ENCODE measurements around the gene USH1G. TPM values are rescaled to one million over a fixed set of nuclear protein-coding genes. Genes with fewer than 3 reads are reported as not detected.

Gene USH1G
- total and polyA plus RNA-seq, 2 experiments from 2014 or later = 0.65 to 1.6 TPM

DNA sequence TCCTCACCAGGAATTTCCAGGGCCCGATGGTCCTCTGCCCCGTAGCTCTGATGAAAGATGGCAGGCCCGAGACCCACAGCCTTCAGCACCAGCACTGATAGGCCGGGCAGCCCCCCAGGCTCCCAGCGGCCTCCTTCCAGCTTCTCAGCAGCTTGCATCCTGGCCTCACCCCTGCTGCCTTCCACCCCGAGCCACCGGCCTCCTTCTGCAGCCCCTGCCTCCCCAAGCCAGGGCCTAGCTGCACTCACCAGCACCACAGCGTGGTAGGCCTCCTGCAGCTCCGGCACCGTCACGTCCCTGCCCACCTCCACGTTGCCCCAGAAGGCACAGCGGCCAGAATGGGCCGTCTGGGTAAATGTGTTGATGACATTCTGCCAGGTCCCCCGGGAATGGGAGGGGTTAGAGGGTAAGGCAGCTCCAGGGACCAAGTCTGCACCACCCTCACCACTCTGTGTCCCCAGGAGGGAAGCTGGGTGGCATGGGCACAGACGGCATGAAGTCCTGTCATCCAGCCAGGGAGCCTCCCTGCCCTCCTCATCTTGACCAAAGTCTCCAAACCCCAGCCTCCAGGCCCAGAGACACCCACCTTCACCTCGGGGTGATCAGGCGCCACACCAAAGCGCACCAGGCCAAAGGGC lies 56.7 kb downstream of the USH1G start:
- no peak overlapping the region for H3K4me3 ChIP-seq
- TF ChIP-seq, protein P1, sequence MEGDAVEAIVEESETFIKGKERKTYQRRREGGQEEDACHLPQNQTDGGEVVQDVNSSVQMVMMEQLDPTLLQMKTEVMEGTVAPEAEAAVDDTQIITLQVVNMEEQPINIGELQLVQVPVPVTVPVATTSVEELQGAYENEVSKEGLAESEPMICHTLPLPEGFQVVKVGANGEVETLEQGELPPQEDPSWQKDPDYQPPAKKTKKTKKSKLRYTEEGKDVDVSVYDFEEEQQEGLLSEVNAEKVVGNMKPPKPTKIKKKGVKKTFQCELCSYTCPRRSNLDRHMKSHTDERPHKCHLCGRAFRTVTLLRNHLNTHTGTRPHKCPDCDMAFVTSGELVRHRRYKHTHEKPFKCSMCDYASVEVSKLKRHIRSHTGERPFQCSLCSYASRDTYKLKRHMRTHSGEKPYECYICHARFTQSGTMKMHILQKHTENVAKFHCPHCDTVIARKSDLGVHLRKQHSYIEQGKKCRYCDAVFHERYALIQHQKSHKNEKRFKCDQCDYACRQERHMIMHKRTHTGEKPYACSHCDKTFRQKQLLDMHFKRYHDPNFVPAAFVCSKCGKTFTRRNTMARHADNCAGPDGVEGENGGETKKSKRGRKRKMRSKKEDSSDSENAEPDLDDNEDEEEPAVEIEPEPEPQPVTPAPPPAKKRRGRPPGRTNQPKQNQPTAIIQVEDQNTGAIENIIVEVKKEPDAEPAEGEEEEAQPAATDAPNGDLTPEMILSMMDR (IDR thresholded peaks at IDR 0.05; ENCODE audit: poor library complexity) = no peak
- no peak for TF ChIP-seq EZH2 (IDR thresholded peaks at IDR 0.05; ENCODE audit: borderline replicate concordance)
- TF ChIP-seq EZH2phosphoT487 (IDR thresholded peaks at IDR 0.05; ENCODE audit: low read depth, severe bottlenecking, unreplicated experiment) = no peak
- 84% methylated on average over 19 of the region's 19 CpGs for WGBS (ENCODE audit: low lambda C conversion rate, missing lambda C conversion rate)

More for the DNA sequence above, 56.7 kb downstream of the USH1G start:
- no peak overlapping the region for H3K27ac ChIP-seq
- H3K9me2 ChIP-seq (replicated peaks; ENCODE audit: insufficient read depth) = no peaks in the 10 kb centered on the region
- no peaks in the 10 kb centered on the region for H3K36me3 ChIP-seq (replicated peaks; ENCODE audit: insufficient read depth, low read depth)
- H3K4me1 ChIP-seq (ENCODE audit: insufficient read depth) = peaks cover 8% of the 10 kb centered on the region
- no peak overlapping the region for H2AFZ ChIP-seq
- no peak overlapping the region for H3K4me2 ChIP-seq
- peaks cover 8% of the 10 kb centered on the region for H3K27me3 ChIP-seq
- H3K79me2 ChIP-seq = no peaks in the 10 kb centered on the region
- DNase-seq (ENCODE audit: low spot score) = no peak
- no peaks in the 10 kb centered on the region for H4K20me1 ChIP-seq (ENCODE audit: insufficient read depth, poor library complexity, severe bottlenecking)
- H3K9me3 ChIP-seq (ENCODE audit: low read depth) = no peaks in the 10 kb centered on the region

Other genes starting within 250 kb of the USH1G start
- gene CD300LF, start 210.3 kb downstream of the USH1G start, total RNA-seq = 0.32 TPM in 1 of 2 replicates, not detected in the other
- gene CD300LF, start 210.3 kb downstream of the USH1G start, polyA plus RNA-seq = 0.44 and 0.85 TPM in 2 replicates
- gene RAB37, start 186.0 kb downstream of the USH1G start, total RNA-seq = 5.9 and 6.1 TPM in 2 replicates
- gene RAB37, start 186.0 kb downstream of the USH1G start, polyA plus RNA-seq = 7.0 and 11.8 TPM in 2 replicates
- 263 and 269 TPM in 2 replicates for gene NHERF1, start 174.6 kb downstream of the USH1G start, total RNA-seq
- 712 and 763 TPM in 2 replicates for gene NHERF1, start 174.6 kb downstream of the USH1G start, polyA plus RNA-seq
- gene NAT9, start 146.9 kb downstream of the USH1G start, total RNA-seq = 28.6 and 29.2 TPM in 2 replicates
- 34.8 and 62.9 TPM in 2 replicates for gene NAT9, start 146.9 kb downstream of the USH1G start, polyA plus RNA-seq
- gene GRIN2C, start 63.4 kb downstream of the USH1G start, total RNA-seq = not detected in 2 replicates
- gene GRIN2C, start 63.4 kb downstream of the USH1G start, polyA plus RNA-seq = 0.13 and 0.27 TPM in 2 replicates
- gene FDXR, start 50.3 kb downstream of the USH1G start, total RNA-seq = 9.3 and 12.2 TPM in 2 replicates
- gene FDXR, start 50.3 kb downstream of the USH1G start, polyA plus RNA-seq = 14.2 and 17.8 TPM in 2 replicates
- gene FADS6, start 29.6 kb downstream of the USH1G start, total RNA-seq = 4.0 and 4.2 TPM in 2 replicates
- gene FADS6, start 29.6 kb downstream of the USH1G start, polyA plus RNA-seq = 1.4 and 4.3 TPM in 2 replicates
- gene OTOP2, start 1.0 kb upstream of the USH1G start, total RNA-seq = 0.16 and 1.1 TPM in 2 replicates
- 0.19 TPM in 1 of 2 replicates, not detected in the other for gene OTOP2, start 1.0 kb upstream of the USH1G start, polyA plus RNA-seq
- 0.43 and 0.60 TPM in 2 replicates for gene OTOP3, start 12.6 kb upstream of the USH1G start, total RNA-seq
- gene OTOP3, start 12.6 kb upstream of the USH1G start, polyA plus RNA-seq = not detected in 2 replicates
- gene HID1, start 49.5 kb upstream of the USH1G start, total RNA-seq = 13.2 and 15.3 TPM in 2 replicates
- gene HID1, start 49.5 kb upstream of the USH1G start, polyA plus RNA-seq = 43.4 and 55.5 TPM in 2 replicates
- 12.8 and 16.4 TPM in 2 replicates for gene CDR2L, start 64.4 kb upstream of the USH1G start, total RNA-seq
- gene CDR2L, start 64.4 kb upstream of the USH1G start, polyA plus RNA-seq = 14.6 and 17.0 TPM in 2 replicates
- 39.3 and 49.5 TPM in 2 replicates for gene MRPL58, start 89.4 kb upstream of the USH1G start, total RNA-seq
- 29.8 and 39.3 TPM in 2 replicates for gene MRPL58, start 89.4 kb upstream of the USH1G start, polyA plus RNA-seq
- gene ATP5PD, start 123.7 kb upstream of the USH1G start, total RNA-seq = 246 and 296 TPM in 2 replicates
- 307 and 332 TPM in 2 replicates for gene ATP5PD, start 123.7 kb upstream of the USH1G start, polyA plus RNA-seq
- gene KCTD2, start 124.0 kb upstream of the USH1G start, total RNA-seq = 17.5 and 19.1 TPM in 2 replicates
- gene KCTD2, start 124.0 kb upstream of the USH1G start, polyA plus RNA-seq = 10.1 and 12.7 TPM in 2 replicates
- gene SLC16A5, start 164.7 kb upstream of the USH1G start, total RNA-seq = 11.9 and 12.7 TPM in 2 replicates
- gene SLC16A5, start 164.7 kb upstream of the USH1G start, polyA plus RNA-seq = 12.8 and 15.8 TPM in 2 replicates
- gene ARMC7, start 186.7 kb upstream of the USH1G start, total RNA-seq = 2.6 and 3.5 TPM in 2 replicates
- gene ARMC7, start 186.7 kb upstream of the USH1G start, polyA plus RNA-seq = 4.0 and 4.5 TPM in 2 replicates
- 46.3 and 66.8 TPM in 2 replicates for gene NT5C, start 208.5 kb upstream of the USH1G start, total RNA-seq
- 73.3 and 82.2 TPM in 2 replicates for gene NT5C, start 208.5 kb upstream of the USH1G start, polyA plus RNA-seq
- 103 and 107 TPM in 2 replicates for gene JPT1, start 231.3 kb upstream of the USH1G start, total RNA-seq
- 172 and 181 TPM in 2 replicates for gene JPT1, start 231.3 kb upstream of the USH1G start, polyA plus RNA-seq

All from hepatocyte (in vitro differentiated cells).